ENCODE measurements around the gene FSD1L. TPM values are rescaled to one million over a fixed set of nuclear protein-coding genes. Genes with fewer than 3 reads are reported as not detected.
A peak's percentile ranks its signal among the peaks of the same experiment; 100 is the strongest.

FSD1L gene
- total RNA-seq, 6 donors from 2014 or later, result 4.1 to 14.7 (median 5.8) TPM

GRCh38 chr9:105539452-105539851 lies 91.6 kb downstream of the FSD1L start:
- H3K4me3 ChIP-seq, result no peak overlapping the region
- H3K27ac ChIP-seq, result no peak overlapping the region
- ATAC-seq (ENCODE audit: low FRiP score in 2 of 2), result no peak
- DNase-seq, result no peak
- no peaks in the 10 kb centered on the region for H3K4me1 ChIP-seq
- no peaks in the 10 kb centered on the region for H3K9me3 ChIP-seq
- H3K27me3 ChIP-seq, result no peaks in the 10 kb centered on the region
- WGBS, 2 donors, result 95 to 100% methylated on average over 1 of the region's 1 CpG
- TF ChIP-seq POLR2AphosphoS5 (IDR thresholded peaks at IDR 0.05), result no peak
- no peak for TF ChIP-seq POLR2A (IDR thresholded peaks at IDR 0.05)
- TF ChIP-seq EP300 (IDR thresholded peaks at IDR 0.05), result no peak
- TF ChIP-seq, protein P1, sequence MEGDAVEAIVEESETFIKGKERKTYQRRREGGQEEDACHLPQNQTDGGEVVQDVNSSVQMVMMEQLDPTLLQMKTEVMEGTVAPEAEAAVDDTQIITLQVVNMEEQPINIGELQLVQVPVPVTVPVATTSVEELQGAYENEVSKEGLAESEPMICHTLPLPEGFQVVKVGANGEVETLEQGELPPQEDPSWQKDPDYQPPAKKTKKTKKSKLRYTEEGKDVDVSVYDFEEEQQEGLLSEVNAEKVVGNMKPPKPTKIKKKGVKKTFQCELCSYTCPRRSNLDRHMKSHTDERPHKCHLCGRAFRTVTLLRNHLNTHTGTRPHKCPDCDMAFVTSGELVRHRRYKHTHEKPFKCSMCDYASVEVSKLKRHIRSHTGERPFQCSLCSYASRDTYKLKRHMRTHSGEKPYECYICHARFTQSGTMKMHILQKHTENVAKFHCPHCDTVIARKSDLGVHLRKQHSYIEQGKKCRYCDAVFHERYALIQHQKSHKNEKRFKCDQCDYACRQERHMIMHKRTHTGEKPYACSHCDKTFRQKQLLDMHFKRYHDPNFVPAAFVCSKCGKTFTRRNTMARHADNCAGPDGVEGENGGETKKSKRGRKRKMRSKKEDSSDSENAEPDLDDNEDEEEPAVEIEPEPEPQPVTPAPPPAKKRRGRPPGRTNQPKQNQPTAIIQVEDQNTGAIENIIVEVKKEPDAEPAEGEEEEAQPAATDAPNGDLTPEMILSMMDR (IDR thresholded peaks at IDR 0.05), result no peak
- peaks cover 0 to 4% (median 0%) of the 10 kb centered on the region in 4 donors for H3K36me3 ChIP-seq

DNA sequence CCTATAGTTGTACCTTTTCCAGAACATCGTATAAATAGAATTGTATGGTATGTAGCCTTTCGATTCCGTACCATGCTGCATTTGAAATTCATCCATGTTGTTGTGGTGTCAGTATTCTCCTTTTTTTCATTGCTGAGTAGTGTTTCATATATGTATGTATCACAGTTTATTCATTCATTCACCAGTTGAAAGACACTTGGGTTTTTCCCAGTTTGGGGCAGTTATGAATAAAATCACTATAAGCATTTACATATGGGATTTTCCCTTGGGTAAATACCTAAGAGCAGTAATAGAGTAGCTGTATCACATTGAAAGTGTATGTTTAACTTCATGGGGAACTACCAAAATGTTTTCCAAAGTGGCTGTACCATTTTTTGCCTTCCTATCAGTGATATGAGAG lies 94.0 kb downstream of the FSD1L start:
- H3K27ac ChIP-seq, result no peak overlapping the region
- WGBS, 2 donors, result 90 to 98% methylated on average over 3 of the region's 3 CpGs
- H3K9me3 ChIP-seq, result no peaks in the 10 kb centered on the region
- no peak overlapping the region for H3K4me3 ChIP-seq
- H3K36me3 ChIP-seq, result no peaks in the 10 kb centered on the region
- no peak for ATAC-seq (ENCODE audit: low FRiP score in 2 of 2)
- H3K27me3 ChIP-seq, result no peaks in the 10 kb centered on the region
- no peaks in the 10 kb centered on the region for H3K4me1 ChIP-seq
- no peak for DNase-seq
- TF ChIP-seq POLR2A (IDR thresholded peaks at IDR 0.05), result no peak
- TF ChIP-seq, protein P1 (IDR thresholded peaks at IDR 0.05), result no peak
- no peak for TF ChIP-seq EP300 (IDR thresholded peaks at IDR 0.05)
- TF ChIP-seq POLR2AphosphoS5 (IDR thresholded peaks at IDR 0.05), result no peak

DNA sequence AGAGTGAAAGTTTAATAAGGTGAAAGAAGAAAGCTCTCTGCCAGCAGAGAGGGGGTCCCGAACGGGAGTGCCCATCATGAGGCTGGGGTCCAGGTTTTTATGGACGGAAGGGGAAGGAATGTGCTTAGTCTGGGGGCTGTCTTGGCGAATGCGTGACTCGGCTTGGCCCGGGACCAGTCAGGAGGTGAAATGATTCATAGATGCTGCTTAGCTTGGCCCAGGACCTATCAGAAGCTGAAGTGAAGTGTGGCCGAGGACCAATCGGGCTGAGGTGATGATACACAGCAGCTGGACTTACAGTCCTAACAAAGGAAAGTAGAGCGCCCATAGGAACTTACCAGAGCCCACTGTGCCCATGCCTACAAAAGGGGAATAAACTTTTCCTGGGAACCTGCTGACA lies 106.2 kb downstream of the FSD1L start:
- Histone ChIP-seq H3K27ac (no peak overlapping the region), H3K36me3 (no peaks in the 10 kb centered on the region), H3K4me1 (peaks cover 5 to 8% (median 6%) of the 10 kb centered on the region in 4 donors), H3K27me3 (no peaks in the 10 kb centered on the region), H3K9me3 (no peaks in the 10 kb centered on the region), H3K4me3 (no peak overlapping the region)
- ATAC-seq (ENCODE audit: low FRiP score in 2 of 2) (no peak), DNase-seq (no peak)
- WGBS, 2 donors, result 73 to 82% methylated on average over 10 of the region's 10 CpGs
- no peak for TF ChIP-seq POLR2A (IDR thresholded peaks at IDR 0.05)
- no peak for TF ChIP-seq POLR2AphosphoS5 (IDR thresholded peaks at IDR 0.05)
- no peak for TF ChIP-seq EP300 (IDR thresholded peaks at IDR 0.05)
- TF ChIP-seq, protein P1 (IDR thresholded peaks at IDR 0.05), result no peak

GRCh38 chr9:105557804-105558610 lies 110.2 kb downstream of the FSD1L start, which contains the start of gene FKTN:
TSS of gene FKTN (plus strand) at chr9:105558131. CDS start at chr9:105575033, 16,902 bp downstream.
- peak; percentile 91 to 93 for DNase-seq
- peak; percentile 96 to 99 for ATAC-seq (ENCODE audit: low FRiP score in 2 of 2)
- Histone ChIP-seq H3K36me3 (no peaks in the 10 kb centered on the region), H3K27ac (peak within 1 kb of the TSS in 3 of 4 donors; percentile 48 to 75 (median 73)), H3K4me3 (peak within 1 kb of the TSS; percentile 80 to 95 (median 90)), H3K27me3 (no peaks in the 10 kb centered on the region), H3K9me3 (peaks cover 0 to under 1% (median 0%) of the 10 kb centered on the region in 4 donors), H3K4me1 (peaks cover 7 to 11% (median 7%) of the 10 kb centered on the region in 4 donors)
- 1% methylated on average over 35 to 45 of the region's 49 CpGs for WGBS, 2 donors
- TF ChIP-seq, protein P1 (IDR thresholded peaks at IDR 0.05), result no peak
- peak in 1 of 2 donors; percentile 79 for TF ChIP-seq POLR2AphosphoS5 (IDR thresholded peaks at IDR 0.05)
- peak in 1 of 4 donors; percentile 33 for TF ChIP-seq POLR2A (IDR thresholded peaks at IDR 0.05)
